ENCODE measurements around the gene KCNJ18.
"Not testable (repeated sequence)": the region's sequence is repeated elsewhere in the genome, so short reads cannot be mapped to it uniquely, and the experiment has no call there.

KCNJ18 gene

DNA sequence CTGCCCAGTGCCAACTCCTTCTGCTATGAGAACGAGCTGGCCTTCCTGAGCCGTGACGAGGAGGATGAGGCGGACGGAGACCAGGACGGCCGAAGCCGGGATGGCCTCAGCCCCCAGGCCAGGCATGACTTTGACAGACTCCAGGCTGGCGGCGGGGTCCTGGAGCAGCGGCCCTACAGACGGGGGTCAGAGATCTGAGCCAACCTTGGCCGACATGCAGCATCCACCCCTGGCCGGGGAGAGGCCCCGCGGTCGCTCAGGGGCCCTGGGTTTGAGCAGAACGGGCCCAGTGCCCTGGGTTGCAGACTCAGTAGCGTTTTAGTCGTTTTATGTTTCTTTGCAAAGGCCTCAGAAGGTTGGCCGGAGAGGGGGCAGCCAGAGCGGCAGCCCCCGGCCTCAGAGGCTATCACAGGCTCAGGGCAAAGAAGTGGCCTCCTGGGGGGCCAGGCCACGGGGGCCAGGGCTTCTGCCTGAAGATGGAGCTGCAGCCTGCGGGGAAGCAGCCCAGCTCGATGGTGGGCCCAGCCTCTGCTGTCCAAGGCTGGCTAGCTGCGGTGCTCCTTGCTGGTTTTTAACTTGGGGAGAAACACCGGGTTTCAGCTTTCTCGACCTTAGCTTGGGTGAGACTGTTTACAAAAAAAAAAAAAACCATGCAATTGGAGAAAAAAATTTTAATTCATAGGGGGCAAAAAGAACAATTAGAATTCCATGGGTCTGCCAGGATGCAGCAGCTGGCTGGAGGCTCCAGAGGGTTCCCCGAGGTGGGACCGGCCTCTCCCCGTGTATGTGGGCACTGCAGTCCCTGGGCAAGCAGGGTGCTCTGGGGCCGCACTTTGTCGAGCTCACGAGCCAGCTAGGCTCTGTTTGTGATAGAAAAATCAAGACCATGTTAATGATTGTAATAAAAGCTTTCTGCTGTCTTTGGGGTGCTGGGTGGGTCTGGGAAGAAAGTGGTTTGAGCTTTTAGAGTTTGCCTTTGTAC lies 11.9 kb downstream of the KCNJ18 start:
- not testable (repeated sequence) for DNase-seq (ENCODE audit: low spot score)

DNA sequence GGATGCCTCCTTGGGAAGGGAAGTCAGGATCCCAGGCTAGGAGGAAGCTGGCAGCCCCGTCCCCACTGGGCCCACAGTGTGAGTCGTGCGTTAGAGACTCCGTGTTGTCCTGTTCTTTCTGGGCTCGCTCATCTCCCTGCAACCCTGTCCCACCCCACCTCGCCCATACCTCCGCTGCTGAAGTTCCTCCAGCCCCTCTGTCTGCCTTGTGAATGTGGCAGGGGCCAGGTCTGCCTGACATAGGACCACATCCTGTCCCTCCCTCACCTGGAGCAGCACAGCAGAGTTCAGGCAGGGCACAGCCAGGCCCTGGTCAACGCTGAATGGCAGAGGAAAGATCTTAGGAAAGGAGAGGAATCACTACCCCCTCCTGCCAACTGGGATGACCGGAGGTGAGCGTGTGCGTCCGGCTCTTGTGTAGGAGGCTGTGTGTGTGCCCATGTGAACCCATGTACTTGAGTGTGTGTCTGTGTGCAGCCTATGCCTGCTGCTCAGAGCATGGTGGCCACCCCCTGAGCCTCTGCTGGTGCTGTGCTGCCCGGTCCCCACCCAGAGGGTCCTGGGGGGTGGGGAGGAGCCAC lies 12.8 kb downstream of the KCNJ18 start:
- DNase-seq (ENCODE audit: low spot score) = no peak

DNA sequence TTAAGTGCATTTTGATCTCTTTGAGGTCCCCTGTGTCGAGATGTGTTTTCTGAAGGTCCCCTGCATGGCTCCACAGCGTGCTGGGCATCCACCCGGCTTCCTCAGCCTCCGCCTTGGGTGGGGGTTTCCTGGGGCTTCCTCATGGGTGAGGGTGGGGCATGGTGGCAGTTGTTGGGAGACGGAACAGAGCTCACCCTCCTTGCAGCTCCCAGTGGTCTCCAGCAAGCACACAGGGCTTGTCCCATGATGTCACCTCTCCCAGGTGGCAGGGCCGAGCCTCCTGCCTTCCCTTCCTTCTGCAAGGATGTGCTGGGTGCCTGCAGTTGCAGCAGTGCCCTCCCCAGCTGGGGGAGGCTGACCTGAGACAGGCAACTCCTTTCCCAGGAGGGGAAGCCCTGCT lies 13.4 kb downstream of the KCNJ18 start:
- not testable (repeated sequence) for DNase-seq (ENCODE audit: low spot score)

DNA sequence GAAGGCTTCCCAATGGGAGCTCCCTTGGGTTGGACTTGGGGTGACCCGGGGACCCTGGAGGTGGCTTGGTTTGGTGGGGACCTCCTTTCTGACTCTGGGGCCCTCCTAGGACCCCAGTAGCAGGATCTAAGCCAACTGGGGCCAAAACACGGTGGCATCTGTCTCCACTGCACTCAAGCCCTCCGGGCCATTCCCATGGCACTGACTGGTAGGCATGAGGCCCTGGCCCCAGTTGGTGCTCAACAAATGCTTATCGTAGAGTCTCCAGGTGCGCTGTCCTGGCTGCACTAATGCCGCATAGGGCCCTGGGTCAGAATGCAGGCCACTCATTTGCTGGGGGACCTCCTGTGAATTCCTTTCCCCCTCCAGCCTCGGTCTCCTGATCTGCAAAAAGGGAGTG lies 14.2 kb downstream of the KCNJ18 start:
- not testable (repeated sequence) for DNase-seq (ENCODE audit: low spot score)

DNA sequence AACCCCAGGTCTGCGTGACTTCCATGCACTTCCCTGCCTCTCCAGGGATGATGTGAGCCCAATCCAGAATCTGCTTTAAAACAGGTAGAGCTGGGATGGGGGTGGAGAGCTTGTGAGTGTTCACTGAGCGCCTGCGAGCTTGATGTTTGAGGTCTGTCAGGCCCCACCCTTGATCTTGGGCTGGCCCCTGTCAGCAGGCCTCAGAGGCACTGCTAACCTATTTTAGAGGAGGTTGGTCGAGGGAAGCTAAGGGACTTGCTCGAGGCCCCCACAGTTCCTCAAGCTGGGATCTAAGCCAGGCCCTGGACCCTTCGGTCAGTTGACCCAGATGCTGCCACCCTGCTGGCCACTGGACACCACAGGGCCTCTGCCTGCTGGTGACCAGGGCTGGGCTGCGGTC lies 14.8 kb downstream of the KCNJ18 start:
- not testable (repeated sequence) for DNase-seq (ENCODE audit: low spot score)

DNA sequence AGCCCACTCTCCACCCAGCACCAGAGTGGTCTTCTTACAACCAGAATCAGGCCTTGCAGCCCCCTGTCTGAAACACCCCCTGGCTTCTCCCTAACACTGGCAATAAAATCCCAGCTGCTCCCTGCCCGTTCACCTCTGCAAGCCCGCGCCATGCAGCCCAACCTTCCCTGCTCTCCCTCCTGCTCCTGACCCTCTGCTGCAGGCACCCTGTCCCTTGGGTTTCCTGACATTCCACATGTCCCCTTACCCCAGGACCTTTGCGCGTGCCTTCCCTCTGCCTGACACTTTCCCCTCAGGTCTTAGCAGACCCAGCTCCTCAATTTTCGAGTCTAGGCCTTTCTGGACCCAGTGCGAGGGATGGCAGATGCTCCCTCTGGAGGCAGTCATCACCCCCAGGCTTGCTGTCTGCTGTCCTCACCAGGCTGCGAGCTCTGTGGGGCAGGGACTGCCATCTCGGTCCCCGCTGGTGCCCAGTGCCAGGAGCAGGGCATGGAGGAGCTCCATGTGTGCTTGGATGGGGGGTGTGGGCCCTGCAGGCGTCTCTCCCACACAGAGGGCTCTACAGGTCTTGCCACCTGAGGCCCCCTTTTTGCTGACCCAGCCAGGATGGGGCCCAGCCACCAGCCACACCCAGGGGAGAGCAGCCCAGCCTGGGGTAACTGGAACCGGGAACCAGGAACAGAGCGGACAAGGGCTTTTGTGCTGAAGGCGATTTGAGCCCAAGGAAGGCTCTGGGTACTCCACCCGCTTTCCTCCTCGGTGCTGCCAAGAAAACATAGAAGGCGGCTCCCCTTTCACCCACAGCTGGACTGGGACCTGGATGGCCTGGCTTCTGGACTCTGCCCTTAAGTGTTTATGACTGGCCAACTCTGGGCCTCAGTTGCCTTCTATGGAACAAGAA lies 15.6 kb downstream of the KCNJ18 start:
- DNase-seq (ENCODE audit: low spot score) = not testable (repeated sequence)

DNA sequence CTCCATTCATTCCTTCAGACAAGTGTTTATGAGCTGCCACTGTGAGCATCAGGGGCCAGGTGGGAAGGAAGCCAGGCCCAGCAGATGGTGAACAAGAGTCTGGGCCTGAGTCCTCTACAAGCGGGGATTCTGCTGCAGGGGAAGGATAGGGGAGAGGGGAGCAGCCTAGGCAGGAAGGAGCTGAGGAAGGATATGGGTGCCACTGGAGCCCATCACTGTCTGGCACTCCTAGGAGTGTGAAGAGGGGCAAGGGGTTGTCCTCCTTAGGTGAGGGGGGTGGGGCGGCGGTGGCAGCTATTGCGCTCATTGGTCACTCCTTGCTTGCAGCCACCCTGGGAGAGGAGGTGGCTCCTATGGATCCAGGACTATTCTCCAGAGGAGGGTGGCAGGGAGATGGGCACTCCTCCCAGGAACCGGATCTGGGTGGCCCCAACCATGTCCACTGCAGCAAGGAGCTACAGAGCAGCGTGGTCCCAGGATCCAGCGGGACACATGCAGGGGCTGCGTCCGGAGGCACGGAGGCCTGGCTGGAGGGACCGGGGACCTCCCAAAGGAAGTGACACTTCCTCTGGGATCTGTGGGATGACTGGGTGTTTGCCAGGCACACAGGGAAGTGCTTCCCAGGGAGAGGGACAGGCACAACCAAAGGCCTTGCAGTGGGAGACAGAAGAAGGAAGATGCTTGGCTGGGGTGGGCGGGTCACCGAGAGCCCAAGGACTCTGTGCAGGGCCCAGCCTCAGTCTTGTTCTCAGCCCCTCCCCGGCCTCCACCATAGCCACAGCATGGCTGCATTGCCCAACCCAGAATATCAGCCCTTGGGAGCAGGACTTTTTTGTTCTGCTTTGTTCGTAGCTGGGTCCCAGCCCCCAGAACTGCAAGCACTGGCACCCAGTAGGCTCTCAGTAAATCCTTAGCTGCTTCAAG lies 16.6 kb downstream of the KCNJ18 start:
- not testable (repeated sequence) for DNase-seq (ENCODE audit: low spot score)

DNA sequence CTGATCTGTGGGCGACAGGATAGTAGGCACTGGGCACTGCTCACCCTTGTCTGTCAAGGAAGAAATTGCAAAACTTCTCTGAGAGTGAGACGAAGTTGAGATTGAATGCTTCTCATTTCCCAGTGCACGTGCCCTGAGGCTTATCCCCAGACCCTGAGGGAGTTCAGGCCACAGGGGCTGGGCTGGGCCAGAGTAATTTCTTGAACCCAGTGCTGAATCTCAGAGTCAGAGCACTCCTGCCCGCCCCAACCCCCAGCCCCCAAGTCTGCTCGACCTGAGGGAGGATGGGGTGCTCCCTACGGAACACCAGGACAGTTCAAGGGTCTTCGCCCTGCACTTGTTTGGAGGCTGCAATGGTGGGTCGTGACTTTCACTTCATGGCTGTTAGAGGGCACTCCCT lies 17.7 kb downstream of the KCNJ18 start:
- not testable (repeated sequence) for DNase-seq (ENCODE audit: low spot score)

DNA sequence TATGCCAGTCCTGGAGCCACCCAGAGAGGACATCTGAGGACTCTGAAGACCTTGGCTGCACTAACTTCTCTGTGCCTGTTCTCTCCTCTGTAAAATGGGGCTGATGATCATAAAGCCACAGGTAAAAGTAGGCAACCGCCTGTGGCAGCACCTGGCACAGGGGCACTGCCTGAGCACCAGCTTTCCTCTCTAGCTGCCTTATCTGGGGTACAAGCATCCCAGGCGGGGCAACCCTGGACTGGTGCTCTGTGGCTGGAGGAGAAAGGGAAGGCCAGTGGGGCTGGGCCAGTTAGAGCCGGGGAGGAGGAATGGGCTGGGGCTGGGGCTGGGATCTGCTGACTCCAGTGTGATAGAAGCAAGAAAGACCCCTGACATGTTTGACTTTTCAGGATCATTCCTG lies 18.2 kb downstream of the KCNJ18 start:
- not testable (repeated sequence) for DNase-seq (ENCODE audit: low spot score)

DNA sequence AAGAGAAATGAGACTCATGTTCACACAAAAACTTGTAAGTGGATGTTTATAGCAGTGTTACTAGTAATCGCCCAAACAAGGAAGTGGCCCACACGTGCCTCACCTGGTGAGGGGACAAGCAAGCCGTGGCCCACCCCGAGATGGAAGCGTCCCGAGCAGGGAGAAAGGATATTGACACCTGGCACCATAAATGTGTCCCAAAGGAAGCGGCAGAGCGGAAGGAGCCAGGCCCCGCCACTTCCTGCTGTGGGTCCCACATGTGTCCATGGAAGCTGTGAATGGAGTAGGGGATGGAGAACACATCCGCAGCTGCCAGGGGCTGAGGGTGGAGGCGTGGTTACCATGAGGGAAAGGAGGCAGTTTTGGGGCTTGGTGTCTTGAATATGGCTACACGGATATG lies 18.9 kb downstream of the KCNJ18 start:
- no peak for DNase-seq (ENCODE audit: low spot score)

DNA sequence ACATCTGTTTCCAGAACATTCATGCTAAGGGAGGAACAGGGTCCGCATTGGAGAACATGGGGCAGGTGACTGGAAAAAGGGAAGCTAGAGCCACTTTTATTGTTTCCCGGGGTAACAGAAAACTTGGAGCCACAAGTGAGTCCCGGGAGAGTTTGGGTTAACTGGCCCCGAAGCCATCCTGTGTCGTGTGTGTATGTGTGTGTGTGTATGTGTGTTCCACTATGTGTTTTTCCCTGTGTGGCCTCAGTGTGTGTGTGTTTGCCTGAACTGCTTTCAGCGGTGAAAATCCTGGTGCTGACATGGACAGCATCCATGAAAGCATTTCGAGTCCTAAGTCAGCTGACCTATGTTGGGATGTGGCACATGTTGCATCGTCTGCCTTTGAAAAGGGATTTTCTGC lies 20.7 kb downstream of the KCNJ18 start:
- DNase-seq (ENCODE audit: low spot score) = not testable (repeated sequence)

DNA sequence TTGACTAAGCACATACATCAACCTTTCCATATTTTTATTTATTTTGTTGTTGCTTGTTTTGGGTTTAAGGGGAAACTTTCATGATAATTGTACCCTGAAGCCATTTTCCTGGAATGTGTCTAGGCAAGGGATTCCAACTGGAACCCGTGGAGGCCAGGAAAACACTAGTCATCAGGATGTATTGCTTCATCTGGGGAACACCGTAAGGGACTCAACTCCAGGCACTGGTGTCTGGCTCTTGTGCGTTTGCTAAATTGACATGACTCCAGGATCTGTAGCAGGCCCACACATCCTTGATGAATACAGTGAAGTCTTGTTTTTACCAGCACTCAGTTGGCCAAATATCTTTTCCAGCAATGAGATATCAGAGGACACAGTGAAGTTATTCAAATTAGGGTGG lies 21.3 kb downstream of the KCNJ18 start:
- not testable (repeated sequence) for DNase-seq (ENCODE audit: low spot score)

DNA sequence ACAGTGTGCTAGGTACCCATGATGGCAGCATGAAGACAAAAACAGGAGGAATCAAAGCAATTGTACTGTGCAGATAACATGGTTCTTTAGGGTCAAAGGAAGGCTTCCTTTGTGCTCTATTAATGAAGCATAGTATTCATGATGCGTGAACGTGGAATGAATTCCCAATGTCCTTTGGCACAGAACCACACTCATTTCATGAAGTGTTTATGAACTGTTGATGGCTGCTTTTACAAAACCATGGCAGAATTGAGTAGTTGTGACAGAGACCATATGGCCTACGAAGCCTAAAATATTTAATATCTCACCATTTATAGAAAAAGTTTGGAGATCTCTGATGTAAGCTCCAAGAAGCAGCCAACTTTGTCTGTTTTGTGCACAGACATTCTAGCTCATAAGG lies 22.4 kb downstream of the KCNJ18 start:
- not testable (repeated sequence) for DNase-seq (ENCODE audit: low spot score)

DNA sequence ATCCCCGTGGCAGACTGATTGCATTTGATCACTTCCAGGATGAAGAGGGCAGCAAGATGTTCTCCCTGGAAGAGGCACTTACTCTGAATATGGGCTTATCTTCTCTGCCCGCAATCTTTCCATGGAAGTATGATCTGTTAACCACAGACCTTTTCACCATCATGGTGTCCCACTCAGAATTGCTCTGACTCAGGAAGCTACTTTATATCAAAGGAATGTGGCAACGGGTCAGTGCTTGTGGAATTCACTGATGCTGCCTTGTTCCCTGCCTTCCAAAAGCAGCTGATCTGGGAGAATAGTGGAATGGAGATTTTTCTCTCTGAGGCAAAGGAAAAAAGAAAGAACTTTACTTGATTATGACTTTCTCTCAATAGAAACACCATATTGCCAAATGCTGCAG lies 23.6 kb downstream of the KCNJ18 start:
- not testable (repeated sequence) for DNase-seq (ENCODE audit: low spot score)

DNA sequence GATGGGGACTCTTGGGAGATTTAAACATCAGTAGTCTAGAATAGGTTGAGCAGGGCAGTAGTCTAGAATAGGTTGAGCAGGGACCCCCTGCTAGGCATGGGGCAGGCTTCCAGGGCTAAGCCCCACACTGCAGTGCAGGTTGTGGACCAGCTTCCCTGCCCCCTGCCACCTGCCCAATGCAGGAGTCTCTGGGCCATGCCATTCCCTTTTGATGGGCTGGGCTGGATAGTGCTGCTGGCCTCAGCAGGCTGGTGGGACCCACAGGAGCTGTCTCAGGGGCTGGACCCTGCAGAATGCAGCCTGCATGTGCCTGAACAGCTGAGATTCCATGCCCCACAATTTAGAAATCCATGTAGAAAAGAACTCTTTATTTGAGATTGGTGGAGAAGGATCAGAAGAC lies 26.6 kb downstream of the KCNJ18 start:
- DNase-seq (ENCODE audit: low spot score) = not testable (repeated sequence)

DNA sequence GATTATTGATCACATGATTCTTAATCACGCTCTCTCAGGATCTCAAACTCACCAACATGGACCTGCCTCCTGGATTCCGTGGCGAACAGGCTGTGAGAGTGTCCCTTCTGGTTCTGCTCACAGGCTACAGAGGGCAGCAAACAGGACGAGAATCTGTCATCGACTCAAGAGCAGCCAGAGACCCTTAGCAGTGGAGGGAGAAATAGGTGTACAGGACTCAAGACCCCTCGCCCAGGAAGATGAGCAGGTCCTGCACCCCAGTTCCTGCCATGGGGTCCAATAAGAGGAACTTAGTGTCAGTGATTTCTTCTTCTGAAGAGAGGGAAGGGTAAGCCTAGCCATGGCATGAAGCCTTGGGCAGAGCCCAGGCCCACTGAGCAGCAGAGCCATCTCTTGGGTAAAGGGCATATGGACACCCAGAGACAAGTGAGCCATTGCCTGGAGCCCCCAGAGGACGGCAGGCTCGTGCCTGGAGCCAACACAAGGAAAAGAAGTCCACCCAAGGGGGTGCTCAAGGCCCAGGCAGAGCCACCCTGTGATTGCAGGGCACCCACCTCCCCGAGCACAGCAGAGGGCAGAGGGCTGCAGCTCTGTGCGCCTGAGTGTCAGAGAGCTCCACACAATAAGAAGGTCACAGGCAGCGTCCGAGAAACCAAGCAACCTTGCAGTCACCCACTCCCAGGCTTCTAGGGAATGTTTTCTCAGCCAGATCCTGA lies 27.3 kb downstream of the KCNJ18 start:
- not testable (repeated sequence) for DNase-seq (ENCODE audit: low spot score)

DNA sequence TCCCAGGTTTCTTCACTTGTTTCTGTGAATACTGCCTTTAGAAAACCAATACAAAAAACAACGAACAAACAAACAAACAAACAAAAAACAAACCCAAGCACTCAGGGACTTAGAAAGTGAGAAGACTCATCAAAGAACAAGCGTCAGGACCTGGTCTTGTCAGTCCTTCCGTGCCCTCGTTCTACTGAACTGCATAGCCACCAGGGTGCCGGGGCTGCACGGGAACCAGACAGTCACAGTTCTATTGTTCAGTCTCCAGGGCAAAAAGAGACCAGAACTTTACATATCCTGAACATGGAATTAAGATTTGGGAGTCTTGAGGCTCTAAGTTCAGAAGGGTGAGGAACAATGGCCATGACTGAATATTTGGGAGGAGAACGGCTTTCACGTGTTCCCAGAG lies 28.2 kb downstream of the KCNJ18 start:
- DNase-seq (ENCODE audit: low spot score) = not testable (repeated sequence)

DNA sequence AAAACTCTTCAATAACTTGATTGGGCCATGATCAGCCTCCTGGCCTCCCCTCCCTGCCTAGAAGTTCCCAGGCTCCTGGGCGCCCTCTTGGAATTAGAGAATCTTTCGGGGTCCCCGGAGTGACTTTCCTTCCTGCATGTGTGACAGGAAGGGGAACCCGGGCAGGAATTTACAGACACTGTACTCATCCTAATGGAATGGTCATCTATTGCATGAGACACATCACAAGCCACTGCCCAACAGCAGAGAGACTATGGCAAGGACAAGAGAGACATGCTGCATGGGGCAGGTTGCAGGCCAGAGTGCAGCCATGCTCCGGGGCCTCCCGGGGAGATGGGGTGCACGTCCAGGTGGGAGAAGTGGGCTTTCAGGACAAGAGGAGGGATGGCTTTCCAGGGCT lies 29.9 kb downstream of the KCNJ18 start:
- not testable (repeated sequence) for DNase-seq (ENCODE audit: low spot score)

DNA sequence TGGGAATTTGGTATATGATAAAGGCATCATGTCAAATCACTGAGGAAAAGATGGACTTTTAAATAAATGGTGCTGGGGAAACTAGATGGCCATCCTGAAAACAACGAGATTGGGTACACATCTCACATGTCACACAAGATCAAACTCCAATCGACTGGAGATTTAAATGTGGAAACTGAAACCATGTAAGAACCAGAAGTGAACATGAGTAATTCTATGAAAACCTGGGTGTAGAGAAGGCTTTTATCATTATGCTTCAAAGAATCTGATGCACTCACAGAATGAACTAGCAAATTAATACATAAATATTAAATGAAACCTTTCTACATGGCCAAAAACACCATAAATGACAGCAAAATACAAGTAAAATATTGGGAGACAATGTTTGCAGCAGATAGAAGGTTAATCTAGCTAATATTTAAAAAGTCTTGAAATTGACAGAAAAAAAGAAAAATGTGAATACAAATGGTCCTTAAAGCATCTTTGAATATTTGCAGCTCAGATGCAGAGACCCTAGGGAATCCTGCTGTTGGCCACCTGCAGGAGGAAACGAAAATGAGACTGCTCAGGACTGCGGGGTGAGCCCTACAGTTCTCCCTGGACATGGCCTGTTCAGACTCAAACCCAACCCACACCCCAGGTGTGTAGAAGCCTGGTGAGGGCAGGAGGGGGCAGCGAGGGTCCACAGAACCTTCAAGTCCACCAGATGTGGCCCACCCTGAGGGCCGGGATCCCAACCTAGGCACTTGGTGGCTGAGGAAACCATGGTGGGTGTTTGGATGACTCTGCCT lies 32.1 kb downstream of the KCNJ18 start:
- DNase-seq (ENCODE audit: low spot score) = not testable (repeated sequence)

DNA sequence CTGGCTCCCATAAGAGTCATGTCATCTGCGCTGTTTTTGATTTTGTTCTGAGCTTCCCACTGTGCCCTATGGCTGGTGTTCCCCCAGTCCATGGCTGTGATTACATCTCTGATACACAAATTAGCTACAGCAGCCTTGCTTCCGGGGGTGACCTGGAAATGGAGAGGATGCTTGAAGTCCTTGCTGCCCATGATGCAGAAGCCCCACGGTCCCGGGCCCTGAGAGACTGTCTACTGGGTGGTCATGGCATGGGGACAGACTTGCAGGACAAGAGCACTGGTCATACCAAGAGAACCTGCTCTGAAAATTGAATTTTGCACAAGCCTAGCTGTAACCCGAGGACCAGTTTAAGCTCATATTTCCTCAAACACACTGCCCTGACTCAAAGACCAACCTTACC lies 38.8 kb downstream of the KCNJ18 start:
- not testable (repeated sequence) for DNase-seq (ENCODE audit: low spot score)
